ENCODE data around the gene LITAFD. TPM values are rescaled to one million over a fixed set of nuclear protein-coding genes. Genes with fewer than 3 reads are reported as not detected.

LITAFD gene
- total RNA-seq, 1 donor from 2014 or later = not detected

DNA sequence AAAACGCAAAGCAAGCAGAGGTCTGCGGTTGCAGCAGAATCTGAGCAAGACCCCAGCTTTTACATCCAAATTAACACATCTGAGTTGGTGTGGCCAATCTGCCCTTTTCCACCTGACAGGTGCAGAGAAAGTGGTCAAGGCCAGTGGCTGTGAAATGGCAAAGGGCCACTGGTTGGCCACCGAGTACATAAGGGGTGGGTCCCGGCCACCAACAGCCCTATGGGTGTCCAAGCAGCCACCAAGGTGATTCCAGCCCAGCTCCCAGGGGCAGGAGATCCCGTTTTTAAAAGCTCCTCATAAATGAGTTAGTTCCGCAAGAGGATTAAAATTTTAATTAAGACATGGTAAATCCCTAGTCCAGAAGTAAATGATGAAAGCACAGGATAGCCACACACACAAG is 52.5 kb downstream of the LITAFD start:
- ATAC-seq (no peak), DNase-seq (no peak)
- no peak overlapping the region for H3K27ac ChIP-seq
- intact Hi-C loops (cut with DNase I) = no loop called here
- no peak overlapping the region for H3K4me3 ChIP-seq
- peaks cover 7% of the 10 kb centered on the region for H3K36me3 ChIP-seq
- no peaks in the 10 kb centered on the region for H3K9me3 ChIP-seq
- no peak for TF ChIP-seq CTCF (IDR thresholded peaks at IDR 0.05)
- peaks cover 37% of the 10 kb centered on the region for H3K4me1 ChIP-seq
- H3K27me3 ChIP-seq (ENCODE audit: low read depth) = no peaks in the 10 kb centered on the region

Other genes with a start within 250 kb of the LITAFD start
- gene ABAT, start 207.7 kb upstream of the LITAFD start, total RNA-seq = 12.9 TPM
- gene TMEM186, start 84.7 kb upstream of the LITAFD start, total RNA-seq = 8.6 TPM
- gene PMM2, start 84.5 kb upstream of the LITAFD start, total RNA-seq = 39.3 TPM
- gene CARHSP1, start 13.3 kb upstream of the LITAFD start, total RNA-seq = 89.0 TPM
- gene USP7, start 81.6 kb downstream of the LITAFD start, total RNA-seq = 87.5 TPM
- gene HAPSTR1, start 209.3 kb downstream of the LITAFD start, total RNA-seq = 53.1 TPM

Measured in lower lobe of right lung (tissue), 2 donors.